HCT116 (cell line): Measurements from ENCODE around the gene SSTR5. TPM values are rescaled to one million over a fixed set of nuclear protein-coding genes. Genes with fewer than 3 reads are reported as not detected.
A peak's percentile ranks its signal among the peaks of the same experiment; 100 is the strongest.

Source experiments
- ATAC-seq: fragments of 200-7000 bp; cut with Tn5 transposase; 2 replicates; pipeline ENCODE4 v1.9.1; 2020; ENCODE audit warnings: mild to moderate bottlenecking, moderate library complexity
- BruUV-seq: library from RNA; stranded (reverse); fragments of 400-500 nt; replicated peaks from 2 replicates; lab custom pipeline; 2021; lab: Mats Ljungman, UMichigan
- CTCF ChIA-PET: fragments of 300-600 bp; sonication (Branson Sonifier 250); formaldehyde crosslinking; loops from one replicate; lab custom pipeline; 2021; ENCODE audit warnings: antibody characterized with exemption; lab: Charles Lee
- POLR2A ChIA-PET: fragments of 300-600, 350-600 bp; sonication (Branson Sonifier 250); formaldehyde crosslinking; loops from one replicate; lab custom pipeline; 2021; ENCODE audit warnings: antibody characterized with exemption; lab: Charles Lee
- RAD21 ChIA-PET, 2 experiments: fragments of 300-600 bp; sonication (Branson Sonifier 250); formaldehyde crosslinking; loops; one replicate each; lab custom pipeline; 2023; ENCODE audit warnings: low total read pairs in 2 of 2; ENCODE audit not compliant: uncharacterized antibody in 2 of 2, unreplicated experiment in 2 of 2, low non-redundant PET in 1 of 2; lab: Charles Lee
- DNase-seq: peaks from one replicate; pipeline ENCODE4 v3.0.0-alpha.2; 2010; ENCODE audit warnings: low read depth, low spot score
- H2AFZ ChIP-seq: fragments of 200-600 bp; shearing (Covaris generic), sonication (generic); 2 replicates; pipeline ENCODE4 v1.6.1; 2017; ENCODE audit warnings: low read depth, mixed run types, mixed read lengths, antibody characterized with exemption, low read length; ENCODE audit not compliant: poor library complexity, severe bottlenecking
- H3K27ac ChIP-seq: 2 replicates; pipeline ENCODE4 v1.5.1; 2012; ENCODE audit warnings: low read depth, low read length
- H3K27me3 ChIP-seq: fragments of 200-600 bp; sonication (generic); 2 replicates; pipeline ENCODE4 v1.6.1; 2016; ENCODE audit warnings: mixed run types, low read length, mixed read lengths; ENCODE audit not compliant: insufficient read depth
- H3K36me3 ChIP-seq, 2 experiments: fragments of 200-500 bp in 1 of 2; fragments of 200-600 bp in 1 of 2; sonication (Bioruptor generic) in 1 of 2; sonication (generic) in 1 of 2; 2 replicates each; pipeline versions ENCODE4 v1.5.1 to v1.6.1; 2014 to 2016; ENCODE audit warnings: low read length in 2 of 2, inconsistent platforms in 1 of 2, mixed read lengths in 1 of 2, mixed run types in 1 of 2; ENCODE audit not compliant: insufficient read depth in 2 of 2, control insufficient read depth in 1 of 2
- H3K4me1 ChIP-seq, 2 experiments: fragments of 200-600 bp in 1 of 2; sonication (generic) in 1 of 2; 2 replicates each; pipeline versions ENCODE4 v1.5.1 to v1.6.1; 2012 to 2017; ENCODE audit warnings: low read length in 2 of 2, inconsistent platforms in 1 of 2, mild to moderate bottlenecking in 1 of 2, mixed read lengths in 1 of 2, mixed run types in 1 of 2, moderate library complexity in 1 of 2; ENCODE audit not compliant: insufficient read depth in 2 of 2, control insufficient read depth in 1 of 2
- H3K4me2 ChIP-seq: fragments of 200-600 bp; sonication (generic); 2 replicates; pipeline ENCODE4 v1.6.1; 2017; ENCODE audit warnings: mixed run types, low read length, mixed read lengths
- H3K4me3 ChIP-seq, 2 experiments: fragments of 200-600 bp in 1 of 2; sonication (generic) in 1 of 2; replicated peaks in 1 of 2; 2 replicates each; pipeline ENCODE4 v1.5.1; 2011 to 2016; ENCODE audit warnings: low read length in 2 of 2, control low read depth in 1 of 2, low read depth in 1 of 2, mild to moderate bottlenecking in 1 of 2, mixed read lengths in 1 of 2, mixed run types in 1 of 2
- H3K79me2 ChIP-seq: fragments of 200-600 bp; sonication (generic); 2 replicates; pipeline ENCODE4 v1.6.1; 2017; ENCODE audit warnings: mild to moderate bottlenecking, mixed run types, low read length, moderate library complexity, mixed read lengths; ENCODE audit not compliant: insufficient read depth
- H3K9ac ChIP-seq: fragments of 200-600 bp; sonication (generic); 2 replicates; pipeline ENCODE4 v1.6.1; 2016; ENCODE audit warnings: low read length, mixed read lengths
- H3K9me2 ChIP-seq: fragments of 200-600 bp; sonication (generic), shearing (Covaris generic); 2 replicates; pipeline ENCODE4 v1.6.1; 2017; ENCODE audit warnings: mixed run types, mild to moderate bottlenecking, moderate library complexity; ENCODE audit not compliant: insufficient read depth
- H3K9me3 ChIP-seq, 2 experiments: fragments of 200-500 bp in 1 of 2; fragments of 200-600 bp in 1 of 2; sonication (Bioruptor generic) in 1 of 2; sonication (generic) in 1 of 2; 2 replicates each; pipeline ENCODE4 v1.6.1; 2014 to 2017; ENCODE audit warnings: low read length in 2 of 2, mixed read lengths in 2 of 2, inconsistent platforms in 1 of 2, low read depth in 1 of 2, mild to moderate bottlenecking in 1 of 2, mixed run types in 1 of 2, moderate library complexity in 1 of 2; ENCODE audit not compliant: control insufficient read depth in 1 of 2, insufficient read depth in 1 of 2
- H4K20me1 ChIP-seq: fragments of 200-600 bp; sonication (generic), shearing (Covaris generic); 2 replicates; pipeline ENCODE4 v1.6.1; 2017; ENCODE audit warnings: mixed run types, mild to moderate bottlenecking, moderate library complexity; ENCODE audit not compliant: insufficient read depth
- ATF3 ChIP-seq: IDR thresholded peaks from 2 replicates; pipeline ENCODE4 v1.6.1; 2012
- CBX3 ChIP-seq: IDR thresholded peaks from 2 replicates; pipeline ENCODE4 v1.6.1; 2012; ENCODE audit warnings: low read depth
- ELF1 ChIP-seq: IDR thresholded peaks from 2 replicates; pipeline ENCODE4 v1.6.1; 2012; ENCODE audit warnings: low read depth, borderline replicate concordance
- EZH2 ChIP-seq: fragments of 200-600 bp; sonication (generic); IDR thresholded peaks from 2 replicates; pipeline ENCODE4 v1.6.1; 2017; ENCODE audit warnings: antibody characterized with exemption, mixed run types
- EZH2phosphoT487 ChIP-seq: fragments of 200-600 bp; IDR thresholded peaks from 2 replicates; pipeline ENCODE4 v1.6.1; 2018; ENCODE audit warnings: antibody characterized with exemption, borderline replicate concordance
- FOSL1 ChIP-seq: IDR thresholded peaks from 2 replicates; pipeline ENCODE4 v1.6.1; 2012; ENCODE audit warnings: low read depth
- POLR2A ChIP-seq: IDR thresholded peaks from 2 replicates; pipeline ENCODE4 v1.7.0; 2011; ENCODE audit warnings: borderline replicate concordance; ENCODE audit not compliant: insufficient read depth, insufficient read length; ENCODE audit errors: extremely low read depth
- REST ChIP-seq: IDR thresholded peaks from 2 replicates; pipeline ENCODE4 v1.6.1; 2012; ENCODE audit warnings: low read depth
- SIN3A ChIP-seq: IDR thresholded peaks from 2 replicates; pipeline ENCODE4 v1.6.1; 2012; ENCODE audit warnings: low read depth
- SP1 ChIP-seq: IDR thresholded peaks from 2 replicates; pipeline ENCODE4 v1.6.1; 2012; ENCODE audit warnings: low read depth
- SRF ChIP-seq: IDR thresholded peaks from 2 replicates; pipeline ENCODE4 v1.6.1; 2012; ENCODE audit warnings: low read depth
- TCF7L2 ChIP-seq: IDR thresholded peaks from 2 replicates; pipeline ENCODE4 v1.7.0; 2011; ENCODE audit warnings: borderline replicate concordance, inconsistent platforms; ENCODE audit not compliant: insufficient read depth, insufficient read length; ENCODE audit errors: extremely low read depth
- YY1 ChIP-seq: IDR thresholded peaks from 2 replicates; pipeline ENCODE4 v1.6.1; 2011; ENCODE audit warnings: low read length, low read depth, moderate library complexity, mild to moderate bottlenecking; ENCODE audit not compliant: insufficient replicate concordance; ENCODE audit errors: extremely low read depth
- ZFX ChIP-seq: fragments of 450-650 bp; IDR thresholded peaks from 2 replicates; pipeline ENCODE4 v1.6.1; 2017
- intact Hi-C: fragments of 100-400 bp; cut with micrococcal nuclease; formaldehyde crosslinking; loops from 2 replicates; pipeline ENCODE4 v1.10.0; 2022
- total RNA-seq: library from RNA; stranded (reverse); gene quantifications from one replicate; pipeline ENCODE4 v1.2.1, GENCODE V29; 2021; ENCODE audit not compliant: unreplicated experiment
- TF ChIP-seq, protein P1 (sequence below): IDR thresholded peaks from 2 replicates; pipeline ENCODE4 v1.6.1; 2011; ENCODE audit warnings: mild to moderate bottlenecking, low read length, moderate library complexity; ENCODE audit not compliant: insufficient replicate concordance; ENCODE audit errors: extremely low read depth

SSTR5 gene
- total RNA-seq, 1 experiment from 2014 or later: 7.2 TPM

DNA sequence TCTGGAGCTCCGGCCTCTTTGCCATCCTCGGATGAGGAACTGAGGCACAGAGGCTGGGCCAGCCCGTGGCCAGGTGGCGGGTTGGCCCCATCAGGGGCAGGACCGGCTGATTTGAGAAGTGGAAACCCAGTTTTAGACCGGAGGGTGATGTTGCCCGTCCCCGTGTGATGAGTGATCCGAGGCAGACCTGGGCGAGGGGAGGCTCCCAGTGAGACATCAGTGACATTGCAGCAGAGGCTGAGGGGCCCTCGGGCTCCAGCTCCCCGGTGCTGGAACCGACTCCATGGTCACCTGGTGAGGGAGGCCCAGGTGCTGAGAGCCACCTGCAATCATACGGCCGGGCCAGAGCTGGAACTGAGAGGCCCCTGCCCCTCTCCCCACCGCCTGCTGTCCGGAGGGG, 53.5 kb downstream of the SSTR5 start:
- TF ChIP-seq EZH2phosphoT487: no peak
- TF ChIP-seq ELF1: no peak
- TF ChIP-seq SP1: no peak
- no peak for TF ChIP-seq TCF7L2

GRCh38 chr16:1126586-1126985, 54.0 kb downstream of the SSTR5 start:
- Histone ChIP-seq H3K27me3 (no peaks in the 10 kb centered on the region), H2AFZ (no peak overlapping the region), H3K9me3 (no peaks in the 10 kb centered on the region), H3K36me3 (no peaks in the 10 kb centered on the region), H3K9me2 (no peaks in the 10 kb centered on the region), H3K27ac (no peak overlapping the region), H3K4me3 (no peak overlapping the region), H3K9ac (no peak overlapping the region), H4K20me1 (no peaks in the 10 kb centered on the region), H3K79me2 (no peaks in the 10 kb centered on the region), H3K4me1 (peaks cover 12 to 13% of the 10 kb centered on the region in 2 experiments; a peak in 3 of 4 replicates), H3K4me2 (no peak overlapping the region)
- POLR2A ChIA-PET: no interaction called here
- intact Hi-C loops: no loop called here
- CTCF ChIA-PET: no interaction called here
- RAD21 ChIA-PET: no interaction called here
- BruUV-seq: no TSS peak
- DNase-seq: no peak
- no peak for ATAC-seq
- TF ChIP-seq SRF (no peak), ELF1 (no peak), SIN3A (no peak), CBX3 (no peak), ATF3 (no peak), EZH2 (no peak), REST (no peak), POLR2A (no peak), YY1 (no peak), FOSL1 (no peak), SP1 (no peak), ZFX (no peak)
- TF ChIP-seq, protein P1, sequence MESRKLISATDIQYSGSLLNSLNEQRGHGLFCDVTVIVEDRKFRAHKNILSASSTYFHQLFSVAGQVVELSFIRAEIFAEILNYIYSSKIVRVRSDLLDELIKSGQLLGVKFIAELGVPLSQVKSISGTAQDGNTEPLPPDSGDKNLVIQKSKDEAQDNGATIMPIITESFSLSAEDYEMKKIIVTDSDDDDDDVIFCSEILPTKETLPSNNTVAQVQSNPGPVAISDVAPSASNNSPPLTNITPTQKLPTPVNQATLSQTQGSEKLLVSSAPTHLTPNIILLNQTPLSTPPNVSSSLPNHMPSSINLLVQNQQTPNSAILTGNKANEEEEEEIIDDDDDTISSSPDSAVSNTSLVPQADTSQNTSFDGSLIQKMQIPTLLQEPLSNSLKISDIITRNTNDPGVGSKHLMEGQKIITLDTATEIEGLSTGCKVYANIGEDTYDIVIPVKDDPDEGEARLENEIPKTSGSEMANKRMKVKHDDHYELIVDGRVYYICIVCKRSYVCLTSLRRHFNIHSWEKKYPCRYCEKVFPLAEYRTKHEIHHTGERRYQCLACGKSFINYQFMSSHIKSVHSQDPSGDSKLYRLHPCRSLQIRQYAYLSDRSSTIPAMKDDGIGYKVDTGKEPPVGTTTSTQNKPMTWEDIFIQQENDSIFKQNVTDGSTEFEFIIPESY: no peak

More for the DNA sequence above, 53.5 kb downstream of the SSTR5 start:
- intact Hi-C loops: no loop called here
- no peaks in the 10 kb centered on the region for H3K9me3 ChIP-seq
- no peak overlapping the region for H2AFZ ChIP-seq
- H3K4me2 ChIP-seq: peak overlapping the region; percentile 41
- BruUV-seq: no TSS peak
- no peak overlapping the region for H3K4me3 ChIP-seq
- ChIA-PET POLR2A (no interaction called here), CTCF (interaction anchor here (1.5 kb wide), 1 partner anchor 23 kb away, joined by 3 read pairs; no protein-coding TSS in a partner anchor), RAD21 (no interaction called here)
- DNase-seq (no peak), ATAC-seq (no peak)
- no peak overlapping the region for H3K27ac ChIP-seq
- H3K79me2 ChIP-seq: no peaks in the 10 kb centered on the region
- H3K4me1 ChIP-seq: peaks cover 12 to 13% of the 10 kb centered on the region in 2 experiments; a peak in 3 of 4 replicates
- no peaks in the 10 kb centered on the region for H3K36me3 ChIP-seq
- H3K9ac ChIP-seq: no peak overlapping the region
- H3K27me3 ChIP-seq: no peaks in the 10 kb centered on the region
- no peaks in the 10 kb centered on the region for H3K9me2 ChIP-seq
- no peaks in the 10 kb centered on the region for H4K20me1 ChIP-seq
